Activated T-cell treated with anti-CD3 and anti-CD28 coated beads, Interleukin-2, amount 50 U/mL, for 72 hours (primary cell): Measurements from ENCODE around the gene NXNL1. TPM values are rescaled to one million over a fixed set of nuclear protein-coding genes. Genes with fewer than 3 reads are reported as not detected.

Experiments
- ATAC-seq, 2 donors: fragments of 150-1000 bp; cut with Tn5 transposase; replicated peaks in 1 of 2; 2 replicates each; pipeline ENCODE4 v1.10.0; 2021; ENCODE audit warnings: moderate library complexity in 2 of 2, mild to moderate bottlenecking in 1 of 2
- DNase-seq, 2 donors: peaks; one replicate each; pipeline ENCODE4 v3.0.0; 2021 to 2022; ENCODE audit warnings: mixed read lengths in 1 of 2
- H3K27ac Mint-ChIP-seq: one replicate; pipeline ENCODE4 v1.8.0; 2022; ENCODE audit warnings: mild to moderate bottlenecking, moderate library complexity, mixed read lengths
- H3K27me3 Mint-ChIP-seq: one replicate; pipeline ENCODE4 v1.8.0; 2022; ENCODE audit warnings: low read depth, mixed read lengths
- H3K36me3 Mint-ChIP-seq, 2 donors: one replicate each; pipeline ENCODE4 v1.8.0; 2022; ENCODE audit warnings: mixed read lengths in 2 of 2, mild to moderate bottlenecking in 1 of 2; ENCODE audit not compliant: insufficient read depth in 2 of 2
- H3K4me1 Mint-ChIP-seq: one replicate; pipeline ENCODE4 v1.8.0; 2022; ENCODE audit warnings: low read depth, mixed read lengths
- H3K4me3 Mint-ChIP-seq, 2 donors: one replicate each; pipeline ENCODE4 v1.8.0; 2022; ENCODE audit warnings: mild to moderate bottlenecking in 2 of 2, mixed read lengths in 2 of 2, moderate library complexity in 2 of 2
- H3K9me3 Mint-ChIP-seq, 2 donors: one replicate each; pipeline ENCODE4 v1.8.0; 2022; ENCODE audit warnings: mixed read lengths in 2 of 2
- total RNA-seq, 2 donors: library from RNA; stranded (reverse); gene quantifications; one replicate each; pipeline ENCODE4 v1.2.3, GENCODE V29; 2022

NXNL1 gene
- total RNA-seq, 2 donors from 2014 or later, result not detected

- Mint-ChIP-seq H3K9me3 (no peaks in the 10 kb centered on the region), H3K4me1 (no peaks in the 10 kb centered on the region), H3K36me3 (no peaks in the 10 kb centered on the region), H3K4me3 (no peak overlapping the region), H3K27ac (no peak overlapping the region), H3K27me3 (peaks cover 42% of the 10 kb centered on the region)
- DNase-seq (no peak), ATAC-seq (no peak)
Observed at GRCh38 chr19:17458970-17459369, 1.8 kb downstream of the NXNL1 start.

- DNase-seq (no peak), ATAC-seq (no peak)
- H3K27me3 Mint-ChIP-seq, result peaks cover 42% of the 10 kb centered on the region
- H3K4me1 Mint-ChIP-seq, result peaks cover 5% of the 10 kb centered on the region
- H3K4me3 Mint-ChIP-seq, result no peak overlapping the region
- H3K9me3 Mint-ChIP-seq, result no peaks in the 10 kb centered on the region
- H3K27ac Mint-ChIP-seq, result no peak overlapping the region
- no peaks in the 10 kb centered on the region for H3K36me3 Mint-ChIP-seq
Observed at GRCh38 chr19:17457616-17458015, 3.1 kb downstream of the NXNL1 start.

- H3K27ac Mint-ChIP-seq, result no peak overlapping the region
- ATAC-seq (no peak), DNase-seq (no peak)
- H3K4me3 Mint-ChIP-seq, result no peak overlapping the region
- peaks cover 6% of the 10 kb centered on the region for H3K4me1 Mint-ChIP-seq
- H3K27me3 Mint-ChIP-seq, result peaks cover 42% of the 10 kb centered on the region
- no peaks in the 10 kb centered on the region for H3K9me3 Mint-ChIP-seq
- no peaks in the 10 kb centered on the region for H3K36me3 Mint-ChIP-seq
Observed at GRCh38 chr19:17456127-17456526, 4.6 kb downstream of the NXNL1 start.

- Mint-ChIP-seq H3K36me3 (no peaks in the 10 kb centered on the region), H3K27me3 (peaks cover 42% of the 10 kb centered on the region), H3K4me1 (peaks cover 12% of the 10 kb centered on the region), H3K27ac (no peak overlapping the region), H3K4me3 (no peak overlapping the region), H3K9me3 (no peaks in the 10 kb centered on the region)
- ATAC-seq (no peak), DNase-seq (peak in 1 of 2 donors; percentile 13)
Observed at GRCh38 chr19:17455308-17456123, 5.2 kb downstream of the NXNL1 start.

- H3K27ac Mint-ChIP-seq, result no peak overlapping the region
- H3K27me3 Mint-ChIP-seq, result peaks cover 44% of the 10 kb centered on the region
- peak overlapping the region in 1 of 2 donors; percentile 22 for H3K4me3 Mint-ChIP-seq
- H3K36me3 Mint-ChIP-seq, result peaks cover 2 to 3% of the 10 kb centered on the region in 2 donors
- peaks cover 20% of the 10 kb centered on the region for H3K4me1 Mint-ChIP-seq
- ATAC-seq (no peak), DNase-seq (no peak)
- H3K9me3 Mint-ChIP-seq, result peaks cover 0 to 3% of the 10 kb centered on the region in 2 donors
Observed at GRCh38 chr19:17454576-17455071, 6.1 kb downstream of the NXNL1 start.

- no peak overlapping the region for H3K4me3 Mint-ChIP-seq
- no peak overlapping the region for H3K27ac Mint-ChIP-seq
- ATAC-seq (no peak), DNase-seq (no peak)
- H3K27me3 Mint-ChIP-seq, result peaks cover 35% of the 10 kb centered on the region
- peaks cover 2 to 3% of the 10 kb centered on the region in 2 donors for H3K36me3 Mint-ChIP-seq
- peaks cover 20% of the 10 kb centered on the region for H3K4me1 Mint-ChIP-seq
- peaks cover 0 to 3% of the 10 kb centered on the region in 2 donors for H3K9me3 Mint-ChIP-seq
Observed at GRCh38 chr19:17451820-17452219, 8.9 kb downstream of the NXNL1 start.

- H3K9me3 Mint-ChIP-seq, result peaks cover 0 to 3% of the 10 kb centered on the region in 2 donors
- H3K4me1 Mint-ChIP-seq, result peaks cover 20% of the 10 kb centered on the region
- peak; percentile 53 to 69 for DNase-seq
- peaks cover 2 to 3% of the 10 kb centered on the region in 2 donors for H3K36me3 Mint-ChIP-seq
- peak overlapping the region; percentile 29 to 80 for H3K4me3 Mint-ChIP-seq
- ATAC-seq, result peak; percentile 90 to 92
- H3K27ac Mint-ChIP-seq, result peak overlapping the region; percentile 75
- H3K27me3 Mint-ChIP-seq, result peaks cover 29% of the 10 kb centered on the region
Observed at GRCh38 chr19:17450264-17451075, 10.3 kb downstream of the NXNL1 start.

GRCh38 chr19:17448131-17448967, 12.4 kb downstream of the NXNL1 start, which contains the start of gene TMEM221:
TSS of gene TMEM221 (minus strand) at chr19:17448668. CDS start at chr19:17448462, 206 bp downstream.
- peak within 1 kb of the TSS; percentile 36 to 61 for H3K4me3 Mint-ChIP-seq
- peaks cover 2 to 3% of the 10 kb centered on the region in 2 donors for H3K36me3 Mint-ChIP-seq
- peak; percentile 64 to 65 for ATAC-seq
- no peak within 1 kb of the TSS for H3K27ac Mint-ChIP-seq
- peak; percentile 67 to 70 for DNase-seq
- peaks cover 18% of the 10 kb centered on the region for H3K4me1 Mint-ChIP-seq
- H3K9me3 Mint-ChIP-seq, result peaks cover 0 to 3% of the 10 kb centered on the region in 2 donors
- peaks cover 16% of the 10 kb centered on the region for H3K27me3 Mint-ChIP-seq

- Mint-ChIP-seq H3K4me1 (peaks cover 16% of the 10 kb centered on the region), H3K4me3 (peak overlapping the region; percentile 36 to 55), H3K27ac (no peak overlapping the region)
Observed at GRCh38 chr19:17447704-17448130, 13.0 kb downstream of the NXNL1 start.

GRCh38 chr19:17445526-17446165, 15.1 kb downstream of the NXNL1 start:
- Mint-ChIP-seq H3K27ac (no peak overlapping the region), H3K4me3 (no peak overlapping the region), H3K36me3 (peaks cover 2 to 3% of the 10 kb centered on the region in 2 donors), H3K9me3 (peaks cover 0 to 3% of the 10 kb centered on the region in 2 donors), H3K4me1 (peaks cover 9% of the 10 kb centered on the region), H3K27me3 (peaks cover 16% of the 10 kb centered on the region)
- ATAC-seq (no peak), DNase-seq (no peak)

More at GRCh38 chr19:17447704-17448130, 13.0 kb downstream of the NXNL1 start:
- ATAC-seq (no peak), DNase-seq (no peak)
- H3K36me3 Mint-ChIP-seq, result peaks cover 2 to 3% of the 10 kb centered on the region in 2 donors
- peaks cover 16% of the 10 kb centered on the region for H3K27me3 Mint-ChIP-seq
- H3K9me3 Mint-ChIP-seq, result peaks cover 0 to 3% of the 10 kb centered on the region in 2 donors

GRCh38 chr19:17441241-17442021, 19.3 kb downstream of the NXNL1 start:
- H3K36me3 Mint-ChIP-seq, result no peaks in the 10 kb centered on the region
- no peaks in the 10 kb centered on the region for H3K27me3 Mint-ChIP-seq
- H3K4me3 Mint-ChIP-seq, result no peak overlapping the region
- DNase-seq (peak; percentile 32 to 33), ATAC-seq (peak; percentile 66 to 67)
- no peaks in the 10 kb centered on the region for H3K4me1 Mint-ChIP-seq
- no peaks in the 10 kb centered on the region for H3K9me3 Mint-ChIP-seq
- H3K27ac Mint-ChIP-seq, result no peak overlapping the region
